ENCODE data around the gene RFX7.

The RFX7 gene

DNA sequence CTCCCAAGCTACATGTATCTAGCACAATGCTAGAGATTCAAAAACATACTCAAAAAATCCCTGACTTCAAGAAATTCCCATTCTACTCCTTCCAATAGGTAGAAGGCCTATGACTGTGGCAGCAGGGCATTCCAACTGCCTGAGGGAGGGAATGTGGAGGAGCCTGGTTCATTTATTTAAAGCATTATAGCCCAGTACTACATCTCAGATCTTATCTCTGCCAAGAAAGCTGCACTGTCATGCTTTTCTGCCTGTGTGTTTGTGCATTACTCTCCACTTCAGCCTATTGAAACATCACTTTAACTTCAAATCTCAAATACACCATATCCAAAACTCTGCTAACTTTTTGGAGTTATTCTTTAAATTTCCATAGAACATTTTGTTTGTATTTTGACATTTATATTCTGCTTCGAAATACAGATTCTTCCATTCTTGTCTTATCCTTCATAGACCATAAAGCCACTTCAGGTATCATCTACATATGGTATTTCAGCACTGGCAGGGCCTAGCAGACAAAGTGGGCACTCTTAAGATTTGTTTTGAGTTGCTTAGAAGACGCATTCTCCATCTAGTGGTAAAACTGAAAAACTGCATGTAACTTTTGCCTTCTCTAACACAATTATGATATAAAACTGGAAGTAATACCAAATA, 191.2 kb downstream of the RFX7 start:
- no peaks in the 10 kb centered on the region for H3K27me3 Mint-ChIP-seq
- DNase-seq (no peak), ATAC-seq (replicated peaks) (peak; percentile 39 to 60)
- H3K4me1 Mint-ChIP-seq, result peaks cover 2 to 5% of the 10 kb centered on the region in 2 donors
- H3K9me3 Mint-ChIP-seq, result no peaks in the 10 kb centered on the region
- H3K27ac Mint-ChIP-seq, result peak overlapping the region; percentile 2
- H3K36me3 Mint-ChIP-seq, result no peaks in the 10 kb centered on the region
- no peak overlapping the region for H3K4me3 Mint-ChIP-seq

DNA sequence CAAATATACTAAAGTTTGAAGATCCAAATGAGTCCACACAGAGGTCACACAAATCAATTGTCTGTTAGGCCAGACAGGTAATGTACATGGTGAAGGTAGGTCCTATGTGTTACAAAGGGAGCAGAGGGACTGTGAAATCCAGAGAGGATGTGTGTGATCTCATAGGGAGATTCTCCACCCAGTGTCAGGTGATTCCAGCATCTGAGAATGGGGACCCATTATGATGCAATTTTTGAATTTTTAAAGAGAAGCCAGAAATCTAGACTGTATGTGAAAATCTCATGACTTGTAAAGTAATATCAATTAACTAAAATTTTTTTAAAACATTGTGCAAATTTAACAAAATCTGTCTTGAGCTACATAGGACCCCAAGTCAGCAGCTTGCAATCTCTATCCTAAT, 192.0 kb downstream of the RFX7 start:
- H3K4me3 Mint-ChIP-seq, result no peak overlapping the region
- H3K36me3 Mint-ChIP-seq, result no peaks in the 10 kb centered on the region

GRCh38 chr15:56049577-56049976, 194.1 kb downstream of the RFX7 start:
- H3K9me3 Mint-ChIP-seq, result no peaks in the 10 kb centered on the region
- H3K27me3 Mint-ChIP-seq, result peaks cover 0 to 6% of the 10 kb centered on the region in 2 donors
- no peak for DNase-seq
- peaks cover 2 to 5% of the 10 kb centered on the region in 2 donors for H3K4me1 Mint-ChIP-seq
- no peak for ATAC-seq (replicated peaks)
- H3K4me3 Mint-ChIP-seq, result no peak overlapping the region
- H3K27ac Mint-ChIP-seq, result no peak overlapping the region
- H3K36me3 Mint-ChIP-seq, result no peaks in the 10 kb centered on the region

More for the DNA sequence above, 192.0 kb downstream of the RFX7 start:
- no peaks in the 10 kb centered on the region for H3K9me3 Mint-ChIP-seq
- no peak overlapping the region for H3K27ac Mint-ChIP-seq
- no peaks in the 10 kb centered on the region for H3K27me3 Mint-ChIP-seq
- DNase-seq (no peak), ATAC-seq (replicated peaks) (no peak)
- peaks cover 2 to 5% of the 10 kb centered on the region in 2 donors for H3K4me1 Mint-ChIP-seq

DNA sequence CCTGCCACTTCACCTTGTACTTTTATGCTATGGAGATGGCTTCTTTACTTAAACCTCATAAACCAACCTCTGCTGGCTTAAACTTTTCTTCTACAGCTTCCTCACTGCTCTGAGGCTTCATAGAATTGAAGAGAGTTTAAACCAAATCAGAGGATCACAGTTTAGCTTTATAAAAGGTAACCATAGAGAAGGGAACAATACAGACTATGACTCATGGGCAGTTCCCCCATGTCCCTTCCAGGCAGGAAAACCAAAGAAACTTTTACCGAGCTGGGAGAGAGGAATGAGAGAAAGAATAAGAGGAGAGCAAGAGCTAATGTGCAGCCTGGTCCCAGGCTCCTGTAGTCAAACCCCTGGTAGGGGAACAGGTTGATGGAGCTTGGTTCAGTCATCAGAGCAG, 196.3 kb downstream of the RFX7 start:
- H3K27me3 Mint-ChIP-seq, result peaks cover 6 to 10% of the 10 kb centered on the region in 2 donors
- no peak overlapping the region for H3K27ac Mint-ChIP-seq
- no peak overlapping the region for H3K4me3 Mint-ChIP-seq
- peaks cover 6% of the 10 kb centered on the region in 2 donors for H3K9me3 Mint-ChIP-seq
- H3K36me3 Mint-ChIP-seq, result peaks cover 0 to 5% of the 10 kb centered on the region in 2 donors
- H3K4me1 Mint-ChIP-seq, result peaks cover 11 to 19% of the 10 kb centered on the region in 2 donors
- ATAC-seq (replicated peaks) (no peak), DNase-seq (no peak)

- H3K4me3 Mint-ChIP-seq, result no peak overlapping the region
- H3K4me1 Mint-ChIP-seq, result peaks cover 12 to 20% of the 10 kb centered on the region in 2 donors
- H3K36me3 Mint-ChIP-seq, result peaks cover 0 to 5% of the 10 kb centered on the region in 2 donors
- H3K27ac Mint-ChIP-seq, result no peak overlapping the region
- no peak for DNase-seq
- ATAC-seq (replicated peaks), result no peak
- H3K27me3 Mint-ChIP-seq, result peaks cover 6 to 10% of the 10 kb centered on the region in 2 donors
- peaks cover 6% of the 10 kb centered on the region in 2 donors for H3K9me3 Mint-ChIP-seq
Measured at GRCh38 chr15:56045068-56045748, 198.5 kb downstream of the RFX7 start.

DNA sequence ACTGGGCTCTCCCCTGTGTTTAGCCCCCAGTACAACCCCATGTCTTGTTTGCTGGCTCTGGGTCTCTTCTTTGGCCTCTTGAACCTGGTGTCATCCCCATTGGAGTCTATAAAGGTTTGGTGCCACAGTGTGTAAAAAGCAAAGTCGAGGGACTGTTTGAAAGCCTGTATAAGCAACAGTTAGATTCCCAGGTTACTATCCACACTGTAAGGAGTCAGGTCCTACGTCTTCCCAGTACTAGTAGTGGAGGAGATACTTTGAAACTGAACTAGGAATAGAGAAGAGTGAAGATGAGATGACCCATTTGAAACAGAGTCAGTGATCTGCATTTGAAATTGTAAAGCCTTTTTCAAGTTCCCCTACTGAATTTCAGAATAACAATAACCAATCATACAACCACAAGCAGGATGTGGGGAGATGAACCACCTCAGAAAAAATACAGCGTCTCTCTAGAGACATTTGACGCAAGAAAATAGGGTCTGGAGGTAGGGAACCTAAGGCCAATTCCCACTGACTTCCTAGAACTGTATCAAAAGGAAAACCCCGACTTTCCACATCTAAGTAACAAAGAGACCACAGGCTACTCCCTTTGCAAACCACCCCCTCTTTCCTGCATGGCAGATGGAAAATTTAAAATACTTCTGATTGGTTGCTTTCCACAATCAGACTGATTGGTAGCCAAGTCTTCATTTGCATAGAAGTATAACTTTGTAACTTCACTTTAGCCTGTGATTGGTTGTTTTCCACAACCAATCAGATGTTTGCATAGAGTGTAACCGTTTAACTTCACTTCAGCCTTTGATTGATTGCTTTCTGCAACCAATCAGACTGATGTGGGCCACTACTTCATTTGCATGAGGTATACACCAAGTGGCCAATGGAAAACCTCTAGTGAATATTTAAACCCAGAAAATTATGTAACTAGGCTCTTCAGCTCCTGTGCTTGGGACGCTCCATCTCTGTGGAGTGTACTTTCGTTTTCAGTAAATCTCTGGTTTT, 200.4 kb downstream of the RFX7 start:
- peak; percentile 89 to 90 for ATAC-seq (replicated peaks)
- H3K4me3 Mint-ChIP-seq, result peak overlapping the region in 1 of 2 donors; percentile 18

GRCh38 chr15:56042498-56042897, 201.2 kb downstream of the RFX7 start:
- peaks cover 6 to 10% of the 10 kb centered on the region in 2 donors for H3K27me3 Mint-ChIP-seq
- ATAC-seq (replicated peaks) (no peak), DNase-seq (no peak)
- peaks cover 14 to 20% of the 10 kb centered on the region in 2 donors for H3K4me1 Mint-ChIP-seq
- peaks cover 0 to 8% of the 10 kb centered on the region in 2 donors for H3K36me3 Mint-ChIP-seq
- H3K9me3 Mint-ChIP-seq, result peaks cover 6 to 9% of the 10 kb centered on the region in 2 donors
- H3K27ac Mint-ChIP-seq, result no peak overlapping the region
- H3K4me3 Mint-ChIP-seq, result no peak overlapping the region

More for the DNA sequence above, 200.4 kb downstream of the RFX7 start:
- Mint-ChIP-seq H3K27ac (peak overlapping the region; percentile 43), H3K9me3 (peaks cover 6 to 9% of the 10 kb centered on the region in 2 donors), H3K36me3 (peaks cover 0 to 8% of the 10 kb centered on the region in 2 donors), H3K27me3 (peaks cover 6 to 10% of the 10 kb centered on the region in 2 donors), H3K4me1 (peaks cover 14 to 20% of the 10 kb centered on the region in 2 donors)
- peak; percentile 27 for DNase-seq

GRCh38 chr15:56042031-56042430, 201.6 kb downstream of the RFX7 start:
- Mint-ChIP-seq H3K27ac (no peak overlapping the region), H3K4me1 (peaks cover 14 to 20% of the 10 kb centered on the region in 2 donors)

DNA sequence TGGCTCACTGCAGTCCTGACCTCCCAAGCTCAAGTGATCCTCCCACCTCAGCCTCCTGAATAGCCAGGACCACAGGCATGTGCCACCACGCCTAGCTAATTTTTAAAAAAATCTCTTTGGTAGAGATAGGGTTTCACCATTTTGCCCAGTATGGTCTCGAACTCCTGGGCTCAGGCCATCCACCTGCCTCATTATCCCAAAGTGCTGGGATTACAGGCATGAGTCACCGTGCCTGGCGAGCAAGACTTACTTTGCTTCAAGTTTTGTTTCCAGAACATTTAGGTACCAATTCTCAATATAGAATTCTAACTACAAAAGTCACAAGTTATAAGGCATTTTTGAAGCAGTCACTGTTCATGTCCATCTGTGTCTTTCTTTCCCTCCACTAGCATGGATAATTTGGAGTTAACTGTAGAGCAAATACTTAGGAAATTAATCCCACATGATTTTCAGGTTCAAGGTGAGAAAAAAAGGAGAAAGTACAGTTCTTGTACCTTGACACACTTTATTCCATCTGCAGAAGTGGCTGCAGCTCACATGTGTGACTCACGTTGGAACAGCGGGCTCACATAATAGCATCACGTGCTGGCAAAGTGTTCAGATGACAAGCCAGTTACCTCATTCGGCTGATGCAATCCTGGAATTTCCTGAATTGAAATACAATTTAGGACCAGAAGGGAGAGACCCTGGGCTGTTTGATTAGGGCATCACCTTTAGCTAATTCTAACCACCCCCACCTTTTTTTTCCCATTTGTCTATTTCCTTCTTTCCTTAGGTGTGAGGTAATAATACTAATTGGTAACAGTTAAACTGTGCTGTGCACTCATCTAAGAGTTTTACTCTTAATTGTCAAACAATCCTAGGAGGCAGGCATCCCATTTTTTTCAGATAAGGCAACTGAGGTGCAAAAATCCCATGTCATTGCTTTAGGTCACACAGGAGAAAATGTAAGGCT, 203.3 kb downstream of the RFX7 start:
- Mint-ChIP-seq H3K27ac (no peak overlapping the region), H3K4me3 (no peak overlapping the region), H3K4me1 (peaks cover 14 to 20% of the 10 kb centered on the region in 2 donors), H3K9me3 (peaks cover 6 to 9% of the 10 kb centered on the region in 2 donors), H3K36me3 (peaks cover 0 to 8% of the 10 kb centered on the region in 2 donors), H3K27me3 (peaks cover 4 to 6% of the 10 kb centered on the region in 2 donors)
- ATAC-seq (replicated peaks) (no peak), DNase-seq (no peak)

More at GRCh38 chr15:56042031-56042430, 201.6 kb downstream of the RFX7 start:
- no peak for ATAC-seq (replicated peaks)
- H3K27me3 Mint-ChIP-seq, result peaks cover 6 to 10% of the 10 kb centered on the region in 2 donors
- no peak overlapping the region for H3K4me3 Mint-ChIP-seq
- H3K36me3 Mint-ChIP-seq, result peaks cover 0 to 8% of the 10 kb centered on the region in 2 donors
- H3K9me3 Mint-ChIP-seq, result peaks cover 6 to 9% of the 10 kb centered on the region in 2 donors
- DNase-seq, result no peak

GRCh38 chr15:56038707-56039106, 205.0 kb downstream of the RFX7 start:
- Mint-ChIP-seq H3K27ac (no peak overlapping the region), H3K27me3 (peaks cover under 1 to 6% of the 10 kb centered on the region in 2 donors), H3K36me3 (peaks cover 0 to 3% of the 10 kb centered on the region in 2 donors), H3K9me3 (peaks cover under 1 to 4% of the 10 kb centered on the region in 2 donors), H3K4me3 (no peak overlapping the region), H3K4me1 (peaks cover 12 to 14% of the 10 kb centered on the region in 2 donors)
- no peak for ATAC-seq (replicated peaks)
- no peak for DNase-seq

- Mint-ChIP-seq H3K27ac (no peak overlapping the region), H3K4me3 (no peak overlapping the region), H3K36me3 (peaks cover 0 to 3% of the 10 kb centered on the region in 2 donors), H3K4me1 (peaks cover 7 to 8% of the 10 kb centered on the region in 2 donors), H3K9me3 (peaks cover 0 to 2% of the 10 kb centered on the region in 2 donors), H3K27me3 (peaks cover 0 to 3% of the 10 kb centered on the region in 2 donors)
- ATAC-seq (replicated peaks) (peak; percentile 63 to 74), DNase-seq (no peak)
Measured at GRCh38 chr15:56038015-56038414, 205.7 kb downstream of the RFX7 start.

All from stimulated activated naive B cell treated with anti-CD40 and anti-IgM and Interleukin-4, amounts not matched to agents 10 μg/mL and 1 μg/mL and 100 μg/mL, for 72 hours (primary cell).